HepG2 (cell line): ENCODE results near the gene EZH1. TPM values are rescaled to one million over a fixed set of nuclear protein-coding genes. Genes with fewer than 3 reads are reported as not detected.
A peak's percentile ranks its signal among the peaks of the same experiment; 100 is the strongest.

ENCODE experiments used
- HNF1B ChIP-seq: sonication (generic); formaldehyde crosslinking; IDR thresholded peaks from 2 replicates; pipeline ENCODE4 v1.5.1; 2020; ENCODE audit warnings: mild to moderate bottlenecking, moderate library complexity, missing genetic modification reagents
- HNRNPL ChIP-seq: fragments of 200-400 bp; formaldehyde crosslinking; IDR thresholded peaks from 2 replicates; pipeline ENCODE4 v1.6.1; 2017; ENCODE audit warnings: mild to moderate bottlenecking, low read depth, low read length
- HOXA7 ChIP-seq: sonication (generic); formaldehyde crosslinking; IDR thresholded peaks from 2 replicates; pipeline ENCODE4 v1.8.1; 2022; ENCODE audit warnings: mild to moderate bottlenecking, missing genetic modification reagents, moderate library complexity
- JUN ChIP-seq: sonication (generic); formaldehyde crosslinking; IDR thresholded peaks from 2 replicates; pipeline ENCODE4 v1.4.0; 2020; ENCODE audit warnings: mild to moderate bottlenecking, missing genetic modification reagents
- KLF11 ChIP-seq: IDR thresholded peaks from 2 replicates; pipeline ENCODE4 v1.6.1; 2016; ENCODE audit warnings: missing compliant biosample characterization
- MTA1 ChIP-seq: sonication (generic); formaldehyde crosslinking; IDR thresholded peaks from 2 replicates; pipeline ENCODE4 v1.4.0; 2020; ENCODE audit warnings: missing genetic modification reagents, mild to moderate bottlenecking, borderline replicate concordance
- NFKB2 ChIP-seq: sonication (generic); formaldehyde crosslinking; IDR thresholded peaks from 2 replicates; pipeline ENCODE4 v1.4.0; 2020; ENCODE audit warnings: missing genetic modification reagents, borderline replicate concordance
- REST ChIP-seq, 2 experiments: IDR thresholded peaks; 2 replicates each; pipeline ENCODE4 v1.6.1; 2011 to 2012; ENCODE audit warnings: low read length in 2 of 2, borderline replicate concordance in 1 of 2, low read depth in 1 of 2, mild to moderate bottlenecking in 1 of 2, moderate library complexity in 1 of 2
- ZBTB2 ChIP-seq: sonication (generic); formaldehyde crosslinking; IDR thresholded peaks from 2 replicates; pipeline ENCODE4 v1.8.0; 2022; ENCODE audit warnings: low read depth, missing genetic modification reagents
- ZBTB20 ChIP-seq: sonication (generic); formaldehyde crosslinking; IDR thresholded peaks from 2 replicates; pipeline ENCODE4 v1.8.1; 2023; ENCODE audit warnings: missing genetic modification reagents, low read depth, mild to moderate bottlenecking, borderline replicate concordance
- ZNF775 ChIP-seq: sonication (generic); formaldehyde crosslinking; IDR thresholded peaks from 2 replicates; pipeline ENCODE4 v1.4.0; 2020; ENCODE audit warnings: missing genetic modification reagents, mild to moderate bottlenecking, moderate library complexity, borderline replicate concordance
- ZNF891 ChIP-seq: sonication (generic); formaldehyde crosslinking; IDR thresholded peaks from 2 replicates; pipeline ENCODE4 v1.5.0; 2020; ENCODE audit warnings: mild to moderate bottlenecking, missing genetic modification reagents
- polyA plus RNA-seq, 8 experiments: library from polyadenylated mRNA; depleted of rRNA in 3 of 8; stranded (reverse) in 7 of 8; unstranded in 1 of 8; fragments of >200 nt; fragmentation: Illumina TruSeq in 4 of 8; extraction: Trizol in 4 of 8; gene quantifications; 2 replicates each; pipeline versions ENCODE4 v1.2.1 to v1.2.3, GENCODE V29; 2011 to 2016; ENCODE audit warnings: low read depth in 4 of 8, missing spikeins in 1 of 8, mixed read lengths in 1 of 8; ENCODE audit not compliant: insufficient read depth in 1 of 8
- total RNA-seq, 5 experiments: library from RNA; depleted of rRNA; stranded (reverse); fragments of >200 nt; fragmentation: Illumina TruSeq; extraction: Trizol; gene quantifications; 2 replicates each; pipeline ENCODE4 v1.2.3, GENCODE V29; 2016; ENCODE audit warnings: low read depth in 1 of 5

Gene EZH1
- total and polyA plus RNA-seq, 2 of the 13 experiments (the other 11 are each of a cell fraction or from before 2014, with no cell fraction given), result 11.6 to 24.0 TPM

- TF ChIP-seq HNF1B (CRISPR knock-in tag) (peak; percentile 31; the same call in 1 of the 2 replicates), HOXA7 (CRISPR knock-in tag) (no peak), ZNF891 (CRISPR knock-in tag) (no peak), REST (IDR thresholded peaks at IDR 0.05; ENCODE audit: borderline replicate concordance in 1 of 2, low read depth in 1 of 2, low read length in 2 of 2) (no peak), JUN (CRISPR knock-in tag) (no peak), MTA1 (CRISPR knock-in tag) (no peak), ZNF775 (CRISPR knock-in tag) (no peak), ZBTB20 (CRISPR knock-in tag) (no peak), KLF11 (CRISPR knock-in tag) (no peak), HNRNPL (no peak), NFKB2 (CRISPR knock-in tag) (peak; percentile 33; the same call in 1 of the 2 replicates), ZBTB2 (no peak)
- TF ChIP-seq, all 625 proteins: peak for 8
Observed at GRCh38 chr17:42761638-42762037, 16.8 kb upstream of the EZH1 start (continued).
